Hematopoietic multipotent progenitor cell treated with erythropoietin and hydrocortisone succinate and interleukin-3 and kit ligand, for 8 days (in vitro differentiated cells): Measurements from ENCODE around the gene TAPT1.

Source experiments
- DNase-seq: peaks from one replicate; pipeline ENCODE4 v3.0.0-alpha.2; 2015

TAPT1 gene

GRCh38 chr4:16131293-16131692 lies 95.0 kb downstream of the TAPT1 start:
- no peak for DNase-seq

DNA sequence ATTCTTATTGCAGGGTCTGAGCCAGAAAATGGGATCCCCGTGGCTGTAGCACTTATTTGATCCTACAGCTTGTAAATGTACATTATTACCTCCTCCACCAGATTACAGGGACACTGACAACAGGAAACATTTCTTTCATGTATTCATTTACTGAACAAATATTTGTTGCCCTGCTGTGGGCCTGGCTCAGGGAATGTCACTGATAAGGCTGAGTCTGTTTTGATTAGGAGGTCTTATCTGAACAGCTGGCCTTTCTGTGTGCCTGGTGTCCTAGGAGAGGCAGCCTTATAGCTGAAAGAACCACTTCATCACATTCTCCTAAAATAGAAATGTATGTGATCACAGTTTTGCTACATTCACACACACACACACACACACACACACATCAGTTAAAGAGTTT lies 96.9 kb downstream of the TAPT1 start:
- DNase-seq: peak; percentile 41

GRCh38 chr4:16126714-16127113 lies 99.6 kb downstream of the TAPT1 start:
- no peak for DNase-seq

GRCh38 chr4:16125571-16126445 lies 100.5 kb downstream of the TAPT1 start:
- no peak for DNase-seq

- DNase-seq: no peak
These were observed 102.0 kb downstream of the TAPT1 start for GRCh38 chr4:16124232-16124631.

- no peak for DNase-seq
These were observed 102.8 kb downstream of the TAPT1 start for GRCh38 chr4:16123356-16124084.

- peak; percentile 7 for DNase-seq
These were observed 103.5 kb downstream of the TAPT1 start for GRCh38 chr4:16122784-16123183.

- DNase-seq: no peak
These were observed 104.0 kb downstream of the TAPT1 start for GRCh38 chr4:16122308-16122711.

DNA sequence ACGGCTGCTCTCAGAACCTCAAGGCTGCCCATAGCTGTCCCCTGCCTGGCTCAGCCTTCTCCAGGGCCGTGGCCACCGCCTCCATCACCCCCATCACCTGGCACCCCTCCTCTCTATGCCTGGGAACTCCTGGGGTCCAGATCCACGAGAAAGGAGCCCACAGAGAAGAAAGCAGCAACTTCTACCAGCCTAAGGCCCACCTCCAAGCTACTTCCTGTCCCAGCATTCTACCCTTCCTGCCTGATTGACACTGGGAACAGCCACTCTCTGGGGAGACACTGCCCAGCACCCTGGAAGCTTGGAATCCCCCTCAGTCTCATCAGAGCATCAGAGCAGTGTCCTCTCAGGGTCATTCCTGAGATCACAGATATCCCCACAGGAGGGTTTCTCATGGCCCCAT lies 105.6 kb downstream of the TAPT1 start:
- no peak for DNase-seq

GRCh38 chr4:16119981-16120380 lies 106.3 kb downstream of the TAPT1 start:
- DNase-seq: no peak

DNA sequence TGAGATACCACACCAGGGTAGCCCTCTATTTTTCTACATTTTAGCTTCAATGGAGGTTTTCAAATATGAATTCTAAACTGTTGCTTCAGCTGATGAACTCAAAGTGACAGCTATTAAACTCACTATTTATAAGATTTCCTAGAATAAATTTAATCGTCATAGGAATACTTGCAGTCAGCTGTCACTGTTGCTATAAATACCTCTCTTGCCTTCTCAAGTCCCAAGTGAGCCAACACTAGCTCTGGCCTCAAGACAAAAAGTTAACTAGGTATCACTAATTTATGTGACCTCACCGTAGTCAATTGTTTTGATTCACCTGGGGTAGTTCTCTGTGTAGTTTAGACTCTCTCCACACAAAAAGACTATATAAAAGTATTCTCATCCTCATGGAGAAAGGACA lies 108.2 kb downstream of the TAPT1 start:
- no peak for DNase-seq

DNA sequence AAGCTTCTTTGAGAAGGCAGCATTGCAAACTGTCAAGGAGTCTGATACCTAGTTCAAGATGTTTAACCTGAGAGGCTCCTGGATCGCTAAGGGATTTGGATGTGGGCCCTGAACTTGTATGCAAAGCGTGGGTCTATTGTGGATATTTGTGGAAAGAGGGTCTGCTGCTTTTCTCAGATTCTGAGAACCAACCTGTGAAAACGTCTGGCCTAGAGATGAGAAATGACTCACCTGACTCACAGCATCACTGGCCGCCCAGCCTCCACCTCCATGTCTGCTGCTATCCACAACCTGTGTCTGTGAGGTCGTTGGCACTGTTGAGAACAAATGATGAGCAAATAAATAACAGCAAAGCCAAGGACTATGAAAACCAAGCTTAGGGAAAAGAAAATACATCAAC lies 109.1 kb downstream of the TAPT1 start:
- DNase-seq: no peak

GRCh38 chr4:16116493-16116990 lies 109.7 kb downstream of the TAPT1 start:
- DNase-seq: no peak

- no peak for DNase-seq
These were observed 110.3 kb downstream of the TAPT1 start for GRCh38 chr4:16116019-16116418.

DNA sequence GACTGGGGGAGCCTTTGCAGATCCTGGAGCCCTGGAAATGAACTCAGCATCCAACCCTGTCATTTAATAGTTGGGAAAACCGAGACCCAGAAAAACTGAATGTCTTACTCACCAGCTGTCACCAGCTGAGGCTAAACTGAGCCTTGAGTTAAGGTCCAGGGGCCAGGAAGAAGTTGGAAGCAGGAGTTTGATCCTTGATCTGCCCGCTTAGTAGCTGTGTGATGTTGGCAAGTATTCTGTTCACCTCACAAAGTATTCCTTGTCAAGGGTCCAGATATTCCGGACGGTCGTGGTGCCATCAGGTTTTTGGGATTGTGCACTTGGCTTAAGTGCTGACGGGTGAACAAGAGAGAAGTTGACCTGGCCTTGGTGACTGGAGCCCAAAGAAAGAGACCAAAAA lies 111.7 kb downstream of the TAPT1 start:
- DNase-seq: no peak

DNA sequence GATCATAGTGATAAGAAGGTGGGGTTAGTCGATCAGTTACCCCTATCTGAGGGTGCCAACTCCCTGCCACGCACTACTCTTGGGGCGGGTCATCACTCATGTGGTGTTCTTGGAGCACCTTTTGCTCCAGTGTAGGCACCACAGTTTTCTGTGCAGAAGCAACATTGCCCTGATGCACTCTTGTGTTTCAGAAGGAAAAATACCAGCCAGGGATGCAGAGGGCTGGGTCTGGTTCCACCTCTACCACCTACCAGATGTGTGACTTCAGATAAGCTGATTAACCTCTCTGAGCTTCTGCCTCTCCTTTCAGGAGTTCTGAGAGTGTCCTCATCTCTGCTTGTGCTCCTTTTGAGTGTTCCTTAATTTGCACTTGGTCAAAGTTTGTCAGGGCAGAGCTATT lies 112.5 kb downstream of the TAPT1 start:
- peak; percentile 7 for DNase-seq

- DNase-seq: no peak
These were observed 114.7 kb downstream of the TAPT1 start for GRCh38 chr4:16111533-16111932.

DNA sequence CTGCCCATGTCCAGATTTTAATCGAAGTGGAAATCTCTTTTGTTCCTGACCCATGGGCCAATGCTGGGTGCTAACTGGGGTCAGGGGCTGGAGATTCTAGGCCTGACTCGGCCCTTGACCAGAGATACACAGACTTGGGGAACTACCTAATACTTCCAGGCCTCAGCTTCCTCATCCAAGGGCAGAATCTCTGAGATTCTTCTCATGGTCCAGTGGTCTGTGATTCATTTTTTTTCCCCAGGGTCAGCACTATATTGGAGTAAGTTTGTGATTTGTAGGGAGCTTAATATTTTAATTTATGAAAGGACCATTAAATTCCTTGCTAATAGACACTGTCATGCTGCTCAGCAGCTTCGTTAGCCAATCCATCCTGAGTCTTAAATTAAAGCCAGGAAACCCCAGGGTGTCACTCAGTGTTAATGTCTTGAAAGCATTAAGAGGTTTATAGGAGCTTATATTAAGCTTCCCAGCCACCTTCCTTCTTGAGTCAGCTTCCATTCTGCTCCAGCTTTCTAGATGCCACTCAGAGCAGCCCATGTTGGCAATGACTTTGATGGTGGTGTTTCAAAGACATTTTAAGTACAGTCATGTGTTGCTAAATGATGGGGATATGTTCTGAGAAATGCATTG lies 115.5 kb downstream of the TAPT1 start:
- no peak for DNase-seq
